Spleen (tissue), 7 donors: ENCODE data around the gene LRRC4C.

Source experiments
- POLR2AphosphoS5 ChIP-seq, 3 donors: sonication (generic); formaldehyde crosslinking; IDR thresholded peaks; one replicate each; pipeline ENCODE4 v1.5.1; 2017; ENCODE audit warnings: antibody characterized with exemption in 3 of 3
- TF ChIP-seq, protein P1 (sequence below), 11 experiments: fragments of 200-600 bp in 7 of 11; fragments of 450-650 bp in 4 of 11; sonication (generic) in 4 of 11; IDR thresholded peaks in 8 of 11; conservative IDR thresholded peaks in 3 of 11; 1 replicate in 7 of 11; 2 replicates in 4 of 11; pipeline versions ENCODE4 v1.4.0 to v1.8.0; 2016 to 2021; ENCODE audit warnings: antibody characterized with exemption in 11 of 11, inconsistent platforms in 4 of 11, mild to moderate bottlenecking in 1 of 11
- donor health status: DM: no; HTN: no; CAD: no; lungs with moderate emphysema.
- donor health status: DM: no; HTN: no; CAD: no.
- donor health status: DM: no; HTN: no; CAD: no.

DNA sequence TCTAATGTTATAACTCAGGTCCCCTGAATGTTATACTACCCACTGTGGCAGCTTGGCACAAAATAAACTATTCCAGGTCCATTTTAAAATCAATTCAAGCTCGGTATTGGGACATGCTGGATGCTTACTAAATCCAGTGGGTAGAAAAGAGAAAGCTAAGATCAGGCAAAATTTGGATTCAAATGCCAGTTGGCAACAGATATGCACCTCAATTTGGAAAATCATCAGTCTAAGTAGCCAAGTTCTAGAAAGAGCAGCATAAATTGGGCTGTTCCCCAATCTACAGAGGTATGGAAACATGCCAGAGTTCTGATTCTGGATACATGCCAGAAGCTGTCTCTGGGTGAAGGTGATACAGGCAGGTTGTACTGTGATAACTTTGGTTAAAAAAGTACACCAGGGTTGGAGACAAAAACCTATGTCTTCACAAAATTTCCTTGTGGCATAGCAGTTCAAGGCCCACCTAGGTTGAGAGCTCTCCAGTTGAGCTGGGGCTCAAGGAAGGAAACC is 427.8 kb downstream of the LRRC4C start:
- TF ChIP-seq, protein P1, sequence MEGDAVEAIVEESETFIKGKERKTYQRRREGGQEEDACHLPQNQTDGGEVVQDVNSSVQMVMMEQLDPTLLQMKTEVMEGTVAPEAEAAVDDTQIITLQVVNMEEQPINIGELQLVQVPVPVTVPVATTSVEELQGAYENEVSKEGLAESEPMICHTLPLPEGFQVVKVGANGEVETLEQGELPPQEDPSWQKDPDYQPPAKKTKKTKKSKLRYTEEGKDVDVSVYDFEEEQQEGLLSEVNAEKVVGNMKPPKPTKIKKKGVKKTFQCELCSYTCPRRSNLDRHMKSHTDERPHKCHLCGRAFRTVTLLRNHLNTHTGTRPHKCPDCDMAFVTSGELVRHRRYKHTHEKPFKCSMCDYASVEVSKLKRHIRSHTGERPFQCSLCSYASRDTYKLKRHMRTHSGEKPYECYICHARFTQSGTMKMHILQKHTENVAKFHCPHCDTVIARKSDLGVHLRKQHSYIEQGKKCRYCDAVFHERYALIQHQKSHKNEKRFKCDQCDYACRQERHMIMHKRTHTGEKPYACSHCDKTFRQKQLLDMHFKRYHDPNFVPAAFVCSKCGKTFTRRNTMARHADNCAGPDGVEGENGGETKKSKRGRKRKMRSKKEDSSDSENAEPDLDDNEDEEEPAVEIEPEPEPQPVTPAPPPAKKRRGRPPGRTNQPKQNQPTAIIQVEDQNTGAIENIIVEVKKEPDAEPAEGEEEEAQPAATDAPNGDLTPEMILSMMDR (IDR thresholded peaks at IDR 0.05 in 8 of 11, conservative IDR thresholded peaks at IDR 0.05 in 3 of 11), result no peak
- no peak for TF ChIP-seq POLR2AphosphoS5 (IDR thresholded peaks at IDR 0.05)
